H1 (cell line): ENCODE data around the gene ZDHHC22. TPM values are rescaled to one million over a fixed set of nuclear protein-coding genes. Genes with fewer than 3 reads are reported as not detected.

Experiments used
- CTCF ChIA-PET: fragments of 300-600 bp; sonication (Branson Sonifier 250); formaldehyde crosslinking; loops from one replicate; lab custom pipeline; 2021; ENCODE audit not compliant: partially characterized antibody; lab: Charles Lee
- POLR2A ChIA-PET: fragments of 300-600 bp; sonication (Branson Sonifier 250); formaldehyde crosslinking; loops from one replicate; lab custom pipeline; 2021; ENCODE audit warnings: inconsistent platforms; ENCODE audit not compliant: partially characterized antibody; lab: Charles Lee
- DNase-seq, 2 experiments: peaks; one replicate each; pipeline versions ENCODE4 v3.0.0 to v3.0.0-alpha.2; 2010 to 2022; ENCODE audit warnings: low spot score in 2 of 2, low read depth in 1 of 2, mixed read lengths in 1 of 2
- FAIRE-seq: peaks from 2 replicates; lab custom pipeline; 2011; peaks lifted over from hg19 to GRCh38; lab: Jason Lieb, UNC
- H2AFZ ChIP-seq: 2 replicates; pipeline ENCODE4 v1.8.1; 2012; ENCODE audit warnings: low read length, inconsistent platforms
- H2AK5ac ChIP-seq: 2 replicates; pipeline ENCODE4 v1.6.1; 2013; ENCODE audit warnings: low read depth, low read length
- H2BK120ac ChIP-seq: replicated peaks from 2 replicates; pipeline ENCODE3; 2013; ENCODE audit warnings: low read depth, low read length, inconsistent platforms
- H2BK12ac ChIP-seq: 2 replicates; pipeline ENCODE4 v1.6.1; 2013; ENCODE audit warnings: low read depth, low read length
- H2BK15ac ChIP-seq: 2 replicates; pipeline ENCODE4 v1.6.1; 2013; ENCODE audit warnings: low read length
- H2BK20ac ChIP-seq: 2 replicates; pipeline ENCODE4 v1.6.1; 2013; ENCODE audit warnings: low read length
- H2BK5ac ChIP-seq: 2 replicates; pipeline ENCODE4 v1.6.1; 2013; ENCODE audit warnings: low read depth, low read length
- H3K14ac ChIP-seq: 2 replicates; pipeline ENCODE4 v1.6.1; 2013; ENCODE audit warnings: inconsistent platforms; ENCODE audit not compliant: insufficient read length
- H3K18ac ChIP-seq: 2 replicates; pipeline ENCODE4 v1.6.1; 2013; ENCODE audit warnings: low read length; ENCODE audit errors: extremely low read depth
- H3K23ac ChIP-seq: 2 replicates; pipeline ENCODE4 v1.6.1; 2013; ENCODE audit warnings: inconsistent platforms; ENCODE audit not compliant: insufficient read length
- H3K23me2 ChIP-seq: 2 replicates; pipeline ENCODE4 v1.6.1; 2013; ENCODE audit warnings: low read depth, low read length
- H3K27ac ChIP-seq: 2 replicates; pipeline ENCODE4 v1.6.1; 2011; ENCODE audit warnings: low read depth, low read length, inconsistent platforms
- H3K27me3 ChIP-seq, 4 experiments: replicated peaks in 1 of 4; 1 replicate in 1 of 4; 2 replicates in 3 of 4; pipeline versions ENCODE4 v1.6.1 to v1.8.1; 2011 to 2013; ENCODE audit warnings: low read length in 3 of 4, mild to moderate bottlenecking in 3 of 4, inconsistent platforms in 2 of 4, mixed read lengths in 2 of 4, moderate library complexity in 1 of 4; ENCODE audit not compliant: control insufficient read depth in 3 of 4, insufficient read depth in 3 of 4; ENCODE audit errors: extremely low read depth in 1 of 4
- H3K36me3 ChIP-seq, 4 experiments: 2 replicates each; pipeline versions ENCODE4 v1.6.1 to v1.8.1; 2011 to 2013; ENCODE audit warnings: mild to moderate bottlenecking in 4 of 4, low read length in 3 of 4, moderate library complexity in 2 of 4, control low read depth in 1 of 4, inconsistent platforms in 1 of 4; ENCODE audit not compliant: insufficient read depth in 4 of 4, control insufficient read depth in 2 of 4
- H3K4ac ChIP-seq: replicated peaks from 2 replicates; pipeline ENCODE3; 2013; ENCODE audit warnings: low read length, low read depth, mixed read lengths, inconsistent platforms; ENCODE audit not compliant: insufficient read length
- H3K4me1 ChIP-seq, 4 experiments: replicated peaks in 1 of 4; 1 replicate in 1 of 4; 2 replicates in 3 of 4; pipeline versions ENCODE4 v1.6.1 to v1.8.1; 2011 to 2013; ENCODE audit warnings: low read length in 3 of 4, inconsistent platforms in 2 of 4, mixed read lengths in 1 of 4; ENCODE audit not compliant: insufficient read depth in 4 of 4, control insufficient read depth in 3 of 4
- H3K4me2 ChIP-seq, 2 experiments: 2 replicates each; pipeline versions ENCODE4 v1.6.1 to v1.8.1; 2011 to 2013; ENCODE audit warnings: low read depth in 2 of 2, low read length in 2 of 2, control low read depth in 1 of 2, inconsistent platforms in 1 of 2, mild to moderate bottlenecking in 1 of 2; ENCODE audit not compliant: insufficient read depth in 1 of 2
- H3K4me3 ChIP-seq, 4 experiments: fragments of 200-600, 300-600 bp in 1 of 4; sonication (generic), shearing (Covaris generic), sonication (Bioruptor Twin) in 1 of 4; 2 replicates each; pipeline versions ENCODE4 v1.5.1 to v1.8.1; 2011 to 2016; ENCODE audit warnings: low read length in 4 of 4, low read depth in 3 of 4, control low read depth in 2 of 4, inconsistent platforms in 2 of 4, mild to moderate bottlenecking in 2 of 4, mixed read lengths in 1 of 4, moderate library complexity in 1 of 4; ENCODE audit not compliant: insufficient read depth in 2 of 4; ENCODE audit errors: extremely low read depth in 1 of 4
- H3K56ac ChIP-seq: replicated peaks from 2 replicates; pipeline ENCODE3; 2013; ENCODE audit warnings: low read depth, mild to moderate bottlenecking, mixed read lengths, low read length, inconsistent platforms; ENCODE audit not compliant: insufficient read length
- H3K79me1 ChIP-seq: 2 replicates; pipeline ENCODE4 v1.6.1; 2013; ENCODE audit warnings: low read depth, low read length, control low read depth
- H3K79me2 ChIP-seq, 2 experiments: 2 replicates each; pipeline versions ENCODE4 v1.6.1 to v1.8.1; 2012 to 2013; ENCODE audit warnings: low read length in 2 of 2, mild to moderate bottlenecking in 2 of 2, inconsistent platforms in 1 of 2; ENCODE audit not compliant: insufficient read depth in 2 of 2, control insufficient read depth in 1 of 2
- H3K9ac ChIP-seq, 4 experiments: replicated peaks in 1 of 4; 1 replicate in 1 of 4; 2 replicates in 3 of 4; pipeline versions ENCODE4 v1.6.1 to v1.8.1; 2011 to 2013; ENCODE audit warnings: low read depth in 3 of 4, low read length in 3 of 4, control low read depth in 2 of 4, mild to moderate bottlenecking in 2 of 4, moderate library complexity in 2 of 4, inconsistent platforms in 1 of 4; ENCODE audit errors: extremely low read depth in 1 of 4
- H3K9me3 ChIP-seq, 2 experiments: 2 replicates each; pipeline versions ENCODE4 v1.6.1 to v1.8.1; 2012 to 2013; ENCODE audit warnings: mild to moderate bottlenecking in 2 of 2, moderate library complexity in 2 of 2, control low read depth in 1 of 2, inconsistent platforms in 1 of 2, low read depth in 1 of 2, low read length in 1 of 2, mixed read lengths in 1 of 2; ENCODE audit not compliant: insufficient read depth in 2 of 2
- H4K20me1 ChIP-seq, 2 experiments: replicated peaks in 1 of 2; 2 replicates each; pipeline versions ENCODE3 to v1.8.1; 2011 to 2013; ENCODE audit warnings: inconsistent platforms in 2 of 2, low read length in 2 of 2, mild to moderate bottlenecking in 1 of 2; ENCODE audit not compliant: insufficient read depth in 2 of 2, control insufficient read depth in 1 of 2
- H4K5ac ChIP-seq: 2 replicates; pipeline ENCODE4 v1.6.1; 2013; ENCODE audit warnings: low read length, low read depth, mixed read lengths, inconsistent platforms; ENCODE audit not compliant: insufficient read length
- H4K8ac ChIP-seq: 2 replicates; pipeline ENCODE4 v1.8.0; 2013; ENCODE audit warnings: mild to moderate bottlenecking, moderate library complexity, low read length, inconsistent platforms; ENCODE audit not compliant: insufficient read depth; ENCODE audit errors: extremely low read depth
- H4K91ac ChIP-seq: replicated peaks from 2 replicates; pipeline ENCODE3; 2013; ENCODE audit warnings: low read length, mixed read lengths, inconsistent platforms; ENCODE audit not compliant: insufficient read length
- SIX5 ChIP-seq: IDR thresholded peaks from 2 replicates; pipeline ENCODE4 v1.6.1; 2011; ENCODE audit warnings: mild to moderate bottlenecking, low read depth, low read length
- TAF1 ChIP-seq: IDR thresholded peaks from 2 replicates; pipeline ENCODE4 v1.6.1; 2011; ENCODE audit warnings: mild to moderate bottlenecking, low read depth, low read length
- WGBS, 2 experiments: shearing (Covaris generic) in 1 of 2; methylation state at CpG; one replicate each; pipeline versions ENCODE4 v1.1.6 to v1.1.7; 2013 to 2015; ENCODE audit warnings: low lambda C conversion rate in 2 of 2, mixed read lengths in 2 of 2, inconsistent platforms in 1 of 2, low coverage in 1 of 2, missing lambda C conversion rate in 1 of 2; ENCODE audit not compliant: insufficient replicate concordance in 2 of 2, insufficient coverage in 1 of 2, insufficient read length in 1 of 2; ENCODE audit errors: extremely low coverage in 1 of 2, missing lambda C conversion rate in 1 of 2; 5-methylcytosine and 5-hydroxymethylcytosine counted together
- polyA plus RNA-seq, 7 experiments: library from polyadenylated mRNA; depleted of rRNA in 3 of 7; stranded (reverse) in 5 of 7; unstranded in 2 of 7; fragments of >200 nt in 5 of 7; fragments of 200-250 nt in 2 of 7; gene quantifications; 1 replicate in 5 of 7; 2 replicates in 1 of 7; 4 replicates in 1 of 7; pipeline versions ENCODE4 v1.2.1 to v1.2.3, GENCODE V29; 2011 to 2013; ENCODE audit warnings: missing spikeins in 2 of 7, mixed read lengths in 2 of 7
- total RNA-seq: library from RNA; stranded (reverse); fragmentation: NEBNext Ultra II Directional; extraction: Animal tissue kit (Norgen Biotek cat#: 25700); gene quantifications from 2 replicates; pipeline ENCODE4 v1.2.1, GENCODE V29; 2021

Gene ZDHHC22
- total and polyA plus RNA-seq, 2 of the 8 experiments (the other 6 are each of a cell fraction or from before 2014, with no cell fraction given): 23.8 to 55.2 TPM

GRCh38 chr14:77180726-77181602, 39.4 kb upstream of the ZDHHC22 start:
- CTCF ChIA-PET: interaction anchor here (0.7 to 13.7 kb wide), 16 partner anchors 8 to 135 kb away, joined by 3 to 178 read pairs (median 4); no protein-coding TSS in a partner anchor
- Histone ChIP-seq H3K27ac (no peak overlapping the region), H3K56ac (no peak overlapping the region), H2BK5ac (peak overlapping the region; percentile 22; the same call in 1 of the 2 replicates), H3K9ac (no peak overlapping the region; a peak in 1 of 7 replicates), H4K8ac (0 out of 2 replicates have a peak overlapping the region, but pooled peaks have one; percentile 20), H3K27me3 (peaks cover 0 to 3% (median 1%) of the 10 kb centered on the region in 4 experiments; a peak in 3 of 7 replicates), H2BK120ac (no peak overlapping the region), H3K23me2 (peaks cover 6% of the 10 kb centered on the region; the same call in 1 of the 2 replicates), H3K36me3 (no peaks in the 10 kb centered on the region), H2BK12ac (peak overlapping the region; percentile 91; the same call in 1 of the 2 replicates), H3K79me2 (no peaks in the 10 kb centered on the region), H3K79me1 (no peaks in the 10 kb centered on the region; the same call in 1 of the 2 replicates), H3K4ac (no peak overlapping the region), H2BK20ac (0 out of 2 replicates have a peak overlapping the region, but pooled peaks have one; percentile 62), H3K23ac (no peak overlapping the region), H2BK15ac (0 out of 2 replicates have a peak overlapping the region, but pooled peaks have one; percentile 40), H4K5ac (peak overlapping the region; percentile 3), H4K20me1 (no peaks in the 10 kb centered on the region), H2AK5ac (no peak overlapping the region), H2AFZ (peak overlapping the region; percentile 78), H3K4me2 (peak overlapping the region; percentile 67 to 72), H3K9me3 (no peaks in the 10 kb centered on the region), H3K14ac (no peak overlapping the region), H3K4me3 (peak overlapping the region in 2 of 4 experiments; percentile 11 to 69; a peak in 3 of 8 replicates), H4K91ac (peak overlapping the region; percentile 36), H3K4me1 (peaks cover 3 to 11% (median 7%) of the 10 kb centered on the region in 4 experiments; a peak in 6 of 7 replicates), H3K18ac (peak overlapping the region; percentile 1; the same call in 1 of the 2 replicates)
- 38% methylated on average over 12 of the region's 12 CpGs; no CpG with 5 or more reads in 1 of the 2 experiments for WGBS, 2 experiments
- no peak for FAIRE-seq
- TF ChIP-seq SIX5: no peak
- 0 out of 2 replicates have a peak, but pooled peaks have one; percentile 41 for TF ChIP-seq TAF1
- no peak for DNase-seq
- POLR2A ChIA-PET: interaction anchor here (0.8 to 1.5 kb wide), 6 partner anchors 15 to 132 kb away, joined by 3 to 4 read pairs (median 3); no protein-coding TSS in a partner anchor
